CD4-positive, alpha-beta T cell treated with Interleukin-12 subunit alpha and Interleukin-12 subunit beta, for 1 hour (primary cell): ENCODE measurements around the gene AFTPH.

Experiments
- DNase-seq: peaks from one replicate; pipeline ENCODE4 v3.0.0-alpha.2; 2020

The AFTPH gene

GRCh38 chr2:64615192-64615763 is 91.2 kb downstream of the AFTPH start:
- no peak for DNase-seq

- no peak for DNase-seq
Observed at GRCh38 chr2:64615844-64616536, 91.9 kb downstream of the AFTPH start.

GRCh38 chr2:64617631-64618151 is 93.6 kb downstream of the AFTPH start:
- DNase-seq: no peak

- DNase-seq: no peak
Observed at GRCh38 chr2:64620661-64621060, 96.5 kb downstream of the AFTPH start.

- no peak for DNase-seq
Observed at GRCh38 chr2:64622443-64623241, 98.5 kb downstream of the AFTPH start.

- no peak for DNase-seq
Observed at GRCh38 chr2:64623242-64623850, 99.2 kb downstream of the AFTPH start.

- DNase-seq: no peak
Observed at GRCh38 chr2:64624108-64624610, 100.0 kb downstream of the AFTPH start.

GRCh38 chr2:64624862-64625261 is 100.7 kb downstream of the AFTPH start:
- no peak for DNase-seq

GRCh38 chr2:64625299-64626145 is 101.4 kb downstream of the AFTPH start:
- DNase-seq: no peak

GRCh38 chr2:64626146-64626809 is 102.2 kb downstream of the AFTPH start:
- no peak for DNase-seq

- no peak for DNase-seq
Observed at GRCh38 chr2:64626963-64627760, 103.0 kb downstream of the AFTPH start.

- no peak for DNase-seq
Observed at GRCh38 chr2:64627860-64628841, 104.0 kb downstream of the AFTPH start.

- no peak for DNase-seq
Observed at GRCh38 chr2:64629329-64629781, 105.2 kb downstream of the AFTPH start.

- DNase-seq: no peak
Observed at GRCh38 chr2:64629875-64630274, 105.7 kb downstream of the AFTPH start.

- DNase-seq: no peak
Observed at GRCh38 chr2:64630752-64631151, 106.6 kb downstream of the AFTPH start.

- DNase-seq: no peak
Observed at GRCh38 chr2:64631771-64632170, 107.6 kb downstream of the AFTPH start.

GRCh38 chr2:64632835-64633819 is 109.0 kb downstream of the AFTPH start:
- DNase-seq: no peak
